Right cardiac atrium (tissue), 5 donors: ENCODE measurements around the gene CRADD. TPM values are rescaled to one million over a fixed set of nuclear protein-coding genes. Genes with fewer than 3 reads are reported as not detected.

ENCODE experiments used
- ATAC-seq, 2 donors: fragments of 200-7000 bp; cut with Tn5 transposase; one replicate each; pipeline versions ENCODE4 v1.8.0 to v1.9.1; 2020; ENCODE audit warnings: moderate library complexity in 2 of 2, mild to moderate bottlenecking in 1 of 2
- DNase-seq, 3 donors: peaks; one replicate each; pipeline ENCODE4 v3.0.0-alpha.2; 2020
- H3K27ac ChIP-seq: one replicate; pipeline ENCODE4 v1.5.1; 2013; ENCODE audit warnings: mild to moderate bottlenecking, low read length, control low read depth, moderate library complexity
- H3K27me3 ChIP-seq: one replicate; pipeline ENCODE4 v1.6.1; 2013; ENCODE audit not compliant: control insufficient read depth, insufficient read depth
- H3K4me1 ChIP-seq: one replicate; pipeline ENCODE4 v1.6.1; 2013; ENCODE audit warnings: low read length; ENCODE audit not compliant: control insufficient read depth, insufficient read depth
- H3K4me3 ChIP-seq: one replicate; pipeline ENCODE4 v1.5.1; 2013; ENCODE audit warnings: low read length, control low read depth
- H3K9me3 ChIP-seq: one replicate; pipeline ENCODE4 v1.6.1; 2013; ENCODE audit warnings: low read length; ENCODE audit not compliant: control insufficient read depth
- WGBS: extraction: QIAGEN DNeasy Blood & Tissue Kit; methylation state at CpG from one replicate; pipeline ENCODE4 v1.1.7; 2013; 5-methylcytosine and 5-hydroxymethylcytosine counted together
- intact Hi-C, 4 donors: fragments of 100-400 bp; cut with DNase I; formaldehyde crosslinking; loops; one replicate each; pipeline versions ENCODE4 v1.11.0 to v1.14.0; 2022 to 2023
- polyA plus RNA-seq: library from polyadenylated mRNA; stranded (reverse); fragments of 200-250 nt; gene quantifications from one replicate; pipeline ENCODE4 v1.2.3, GENCODE V29; 2013
- total RNA-seq, 4 donors: library from RNA; stranded (reverse); fragmentation: NEBNext Ultra II Directional; extraction: Animal tissue kit (Norgen Biotek cat#: 25700); gene quantifications; one replicate each; pipeline ENCODE4 v1.2.1, GENCODE V29; 2021
- donor health status: healthy with polysubstance abuse.
- donor health status: DM: no; HTN: yes; CAD: no.
- donor health status: DM: no; HTN: no; CAD: no.
- donor health status: DM: no; HTN: yes; CAD: no; lungs with severe emphysema.
- donor health status: DM: yes; HTN: yes; CAD: no.

Gene CRADD
- total and polyA plus RNA-seq, 5 donors: 29.1 to 45.7 (median 37.8) TPM

GRCh38 chr12:93904124-93904523, 226.9 kb downstream of the CRADD start:
- Histone ChIP-seq H3K27me3 (no peaks in the 10 kb centered on the region), H3K4me1 (no peaks in the 10 kb centered on the region), H3K4me3 (no peak overlapping the region), H3K27ac (no peak overlapping the region), H3K9me3 (no peaks in the 10 kb centered on the region)
- DNase-seq (no peak), ATAC-seq (no peak)
- WGBS: 89% methylated on average over 4 of the region's 4 CpGs
- intact Hi-C loops: no loop called here

DNA sequence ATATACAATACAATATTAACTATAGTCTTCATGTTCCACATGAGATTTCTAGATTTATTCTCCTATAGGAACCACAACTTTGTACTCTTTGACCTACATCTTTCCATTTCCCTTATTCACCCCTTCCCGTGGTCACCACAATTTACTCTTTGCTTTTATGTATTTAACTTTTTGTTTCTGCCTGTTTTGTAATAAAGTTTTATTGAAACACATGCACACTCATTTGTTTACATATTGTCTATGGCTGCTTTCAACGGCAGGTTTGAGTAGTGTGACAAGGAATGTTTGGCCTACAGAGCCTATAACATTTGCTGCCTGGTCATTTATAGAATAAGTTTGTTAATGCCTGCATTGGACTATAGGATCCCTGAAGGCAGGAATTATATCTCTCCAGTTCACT, 231.1 kb downstream of the CRADD start:
- DNase-seq: no peak
- no peak overlapping the region for H3K27ac ChIP-seq
- H3K27me3 ChIP-seq: no peaks in the 10 kb centered on the region
- H3K9me3 ChIP-seq: no peaks in the 10 kb centered on the region
- H3K4me1 ChIP-seq: no peaks in the 10 kb centered on the region
- WGBS: 94% methylated on average over 2 of the region's 2 CpGs
- intact Hi-C loops: no loop called here
- no peak for ATAC-seq
- H3K4me3 ChIP-seq: no peak overlapping the region

DNA sequence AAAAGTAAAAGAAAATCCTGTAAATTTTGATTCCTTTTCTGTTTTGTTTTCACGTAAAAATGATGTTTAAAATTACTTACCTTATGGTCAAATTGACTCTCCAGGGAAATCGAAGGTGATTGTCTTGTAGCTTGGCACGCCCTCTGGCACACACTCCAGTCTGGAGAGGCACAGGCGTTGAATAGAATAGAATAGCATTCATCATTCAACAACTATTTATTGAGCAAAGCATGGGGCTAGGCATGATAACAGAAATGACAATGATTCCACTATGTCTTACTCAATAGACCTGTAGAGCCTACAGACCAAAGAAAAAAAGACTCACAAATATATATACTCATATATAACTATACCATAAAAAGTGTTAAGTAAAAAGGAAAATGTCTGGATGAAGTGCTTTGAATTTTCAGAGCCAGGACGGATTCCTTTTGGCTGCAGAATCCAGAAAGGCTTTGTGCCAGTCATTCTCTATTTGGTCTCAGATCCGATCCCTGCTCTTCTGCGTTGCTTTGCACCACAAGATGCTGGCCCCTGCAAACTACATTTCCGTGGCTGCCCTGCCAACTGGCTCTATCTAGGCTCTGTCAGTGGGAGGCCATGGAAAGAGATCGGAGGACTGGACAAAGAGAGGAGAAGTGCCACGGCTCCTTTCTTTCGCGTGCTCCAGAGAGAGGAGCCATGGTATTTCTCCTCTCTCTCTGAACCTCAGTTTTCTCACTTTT, 231.8 kb downstream of the CRADD start:
- ATAC-seq: peak; percentile 56 to 70
- peak in 2 of 3 donors; percentile 39 to 62 for DNase-seq
- WGBS: 49% methylated on average over 12 of the region's 12 CpGs
- no peaks in the 10 kb centered on the region for H3K27me3 ChIP-seq
- H3K27ac ChIP-seq: no peak overlapping the region
- H3K4me1 ChIP-seq: no peaks in the 10 kb centered on the region
- intact Hi-C loops: no loop called here
- no peak overlapping the region for H3K4me3 ChIP-seq
- no peaks in the 10 kb centered on the region for H3K9me3 ChIP-seq

GRCh38 chr12:93911396-93911795, 234.2 kb downstream of the CRADD start:
- no peak for DNase-seq
- H3K4me3 ChIP-seq: no peak overlapping the region
- intact Hi-C loops: no loop called here
- H3K27ac ChIP-seq: no peak overlapping the region
- H3K4me1 ChIP-seq: no peaks in the 10 kb centered on the region
- H3K9me3 ChIP-seq: no peaks in the 10 kb centered on the region
- H3K27me3 ChIP-seq: no peaks in the 10 kb centered on the region
- ATAC-seq: no peak
- 95% methylated on average over 1 of the region's 1 CpG for WGBS

DNA sequence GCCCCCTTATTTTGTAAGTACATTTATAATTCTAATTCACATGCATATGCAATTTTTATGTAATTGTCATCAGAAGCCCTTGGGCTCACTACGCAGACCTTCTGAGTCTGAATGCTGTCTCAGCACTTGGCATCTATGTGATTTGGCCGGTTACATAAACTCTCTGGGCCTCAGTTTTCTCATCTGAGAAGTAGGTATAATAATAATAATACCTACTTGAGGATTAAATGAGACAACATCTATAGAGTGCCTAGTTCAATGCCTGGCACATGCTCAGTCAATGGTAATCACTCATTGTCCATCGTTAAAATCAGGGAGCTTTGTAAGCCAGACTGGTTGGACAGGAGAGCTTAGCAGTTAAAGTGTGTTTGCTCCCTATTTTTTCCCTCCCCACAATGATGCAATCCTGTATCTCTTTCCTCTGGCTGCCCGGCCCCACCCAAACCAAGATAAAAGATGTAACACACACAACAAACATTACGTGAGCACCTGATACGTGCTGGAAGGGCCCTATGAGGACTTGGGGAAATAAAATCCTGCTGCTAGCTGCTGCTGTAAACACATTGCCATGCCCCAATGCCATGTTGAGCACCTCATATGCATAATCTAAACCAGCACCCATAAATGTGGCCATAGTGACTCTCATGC, 235.0 kb downstream of the CRADD start:
- no peaks in the 10 kb centered on the region for H3K9me3 ChIP-seq
- ATAC-seq (no peak), DNase-seq (no peak)
- intact Hi-C loops: no loop called here
- WGBS: 82% methylated on average over 6 of the region's 6 CpGs
- no peak overlapping the region for H3K27ac ChIP-seq
- no peaks in the 10 kb centered on the region for H3K27me3 ChIP-seq
- no peak overlapping the region for H3K4me3 ChIP-seq
- no peaks in the 10 kb centered on the region for H3K4me1 ChIP-seq

DNA sequence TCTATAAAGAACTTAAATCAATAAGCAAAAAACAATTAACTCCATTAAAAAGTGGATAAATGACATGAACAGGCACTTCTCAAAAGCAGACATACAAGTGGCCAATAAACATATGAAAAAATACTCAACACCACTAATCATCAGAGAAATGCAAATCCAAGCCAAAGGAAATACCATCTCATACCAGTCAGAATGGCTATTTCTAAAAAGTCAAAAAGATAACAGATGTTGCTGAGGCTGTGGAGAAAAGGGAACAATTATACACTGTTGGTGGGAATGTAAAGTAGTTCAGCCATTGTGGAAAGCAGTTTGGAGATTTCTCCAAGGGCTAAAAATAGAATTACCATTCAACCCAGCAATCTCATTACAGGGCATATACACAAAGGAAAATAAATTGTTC, 236.7 kb downstream of the CRADD start:
- intact Hi-C loops: no loop called here
- no peaks in the 10 kb centered on the region for H3K9me3 ChIP-seq
- no peak overlapping the region for H3K27ac ChIP-seq
- ATAC-seq (no peak), DNase-seq (no peak)
- H3K27me3 ChIP-seq: no peaks in the 10 kb centered on the region
- H3K4me1 ChIP-seq: no peaks in the 10 kb centered on the region
- no peak overlapping the region for H3K4me3 ChIP-seq

GRCh38 chr12:93914281-93914680, 237.1 kb downstream of the CRADD start:
- Histone ChIP-seq H3K27me3 (no peaks in the 10 kb centered on the region), H3K27ac (no peak overlapping the region), H3K4me3 (no peak overlapping the region), H3K4me1 (no peaks in the 10 kb centered on the region), H3K9me3 (no peaks in the 10 kb centered on the region)
- WGBS: 96% methylated on average over 5 of the region's 5 CpGs
- intact Hi-C loops: no loop called here
- no peak for ATAC-seq
- no peak for DNase-seq

DNA sequence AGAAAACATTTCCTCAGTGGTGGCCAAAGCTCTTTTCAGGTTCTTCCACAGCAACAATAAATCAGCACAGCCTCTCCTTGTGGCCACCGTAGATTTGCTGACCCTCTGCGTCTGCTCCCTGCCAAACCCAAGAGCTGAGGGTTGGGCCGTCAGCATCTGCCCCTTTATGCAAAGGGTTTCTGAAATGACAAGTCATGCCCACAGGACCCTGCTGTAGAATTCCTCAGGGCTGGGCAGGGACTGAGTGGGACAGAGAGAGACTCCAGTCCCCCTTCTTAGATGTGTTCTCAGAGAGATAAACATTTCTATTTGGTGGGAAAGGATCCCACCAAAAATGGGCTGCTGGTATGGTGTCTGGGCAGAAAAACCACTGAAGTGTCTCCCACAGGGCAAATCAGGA, 238.2 kb downstream of the CRADD start:
- no peaks in the 10 kb centered on the region for H3K9me3 ChIP-seq
- 90% methylated on average over 3 of the region's 3 CpGs for WGBS
- no peak overlapping the region for H3K4me3 ChIP-seq
- intact Hi-C loops: no loop called here
- no peaks in the 10 kb centered on the region for H3K27me3 ChIP-seq
- ATAC-seq (no peak), DNase-seq (no peak)
- no peak overlapping the region for H3K27ac ChIP-seq
- no peaks in the 10 kb centered on the region for H3K4me1 ChIP-seq

- intact Hi-C loops: no loop called here
- DNase-seq: no peak
- Histone ChIP-seq H3K4me1 (no peaks in the 10 kb centered on the region), H3K4me3 (no peak overlapping the region), H3K27ac (no peak overlapping the region), H3K27me3 (no peaks in the 10 kb centered on the region), H3K9me3 (no peaks in the 10 kb centered on the region)
- 69% methylated on average over 7 of the region's 7 CpGs for WGBS
- ATAC-seq: no peak
Measured at GRCh38 chr12:93916402-93916801, 239.2 kb downstream of the CRADD start.

DNA sequence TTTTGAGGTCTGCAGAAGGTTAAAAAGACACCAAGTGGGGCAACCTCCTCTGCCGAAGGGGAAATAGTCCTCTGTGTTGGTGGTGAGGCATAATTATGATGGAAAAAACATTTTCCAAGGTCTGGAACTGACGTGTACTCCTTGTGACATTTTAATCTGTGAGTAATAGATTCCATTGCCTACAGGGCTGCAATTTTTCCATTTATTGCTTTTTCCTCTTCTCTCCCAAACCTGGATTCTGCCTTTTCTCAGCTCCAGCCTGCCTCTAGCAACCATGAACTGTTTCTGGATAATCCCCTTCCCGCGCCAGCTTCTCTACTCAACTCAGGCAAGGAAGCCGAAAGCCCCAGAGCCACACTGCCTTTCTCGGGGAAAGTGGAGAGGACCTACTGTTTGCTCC, 241.1 kb downstream of the CRADD start:
- H3K27ac ChIP-seq: no peak overlapping the region
- intact Hi-C loops: no loop called here
- no peaks in the 10 kb centered on the region for H3K27me3 ChIP-seq
- no peaks in the 10 kb centered on the region for H3K4me1 ChIP-seq
- DNase-seq (no peak), ATAC-seq (peak in 1 of 2 donors; percentile 70)
- no peak overlapping the region for H3K4me3 ChIP-seq
- 82% methylated on average over 6 of the region's 6 CpGs for WGBS
- H3K9me3 ChIP-seq: no peaks in the 10 kb centered on the region

- Histone ChIP-seq H3K27me3 (no peaks in the 10 kb centered on the region), H3K4me3 (no peak overlapping the region), H3K9me3 (no peaks in the 10 kb centered on the region), H3K27ac (no peak overlapping the region), H3K4me1 (no peaks in the 10 kb centered on the region)
- 89% methylated on average over 4 of the region's 4 CpGs for WGBS
- intact Hi-C loops: no loop called here
- ATAC-seq (no peak), DNase-seq (no peak)
Measured at GRCh38 chr12:93918900-93919299, 241.7 kb downstream of the CRADD start.
